Cerebellar nuclear complex (tissue), 1 donor: ENCODE results near the gene MAGI2.
"Not testable (repeated sequence)": the region's sequence is repeated elsewhere in the genome, so short reads cannot be mapped to it uniquely, and the experiment has no call there.

Experiments
- DNase-seq, 2 experiments: peaks; one replicate each; lab custom pipeline; 2025; lab: John Stamatoyannopoulos, UW

The MAGI2 gene

GRCh38 chr7:78296046-78296597 is 1157.3 kb downstream of the MAGI2 start:
- DNase-seq = no peak

GRCh38 chr7:78289471-78289870 is 1164.0 kb downstream of the MAGI2 start:
- not testable (repeated sequence) for DNase-seq

- DNase-seq = no peak
Measured at GRCh38 chr7:78284945-78285344, 1168.5 kb downstream of the MAGI2 start.

GRCh38 chr7:78280276-78280675 is 1173.2 kb downstream of the MAGI2 start:
- no peak for DNase-seq

- DNase-seq = no peak
Measured at GRCh38 chr7:78279457-78279856, 1174.0 kb downstream of the MAGI2 start.

- DNase-seq = no peak
Measured at GRCh38 chr7:78279032-78279431, 1174.4 kb downstream of the MAGI2 start.

GRCh38 chr7:78267141-78267540 is 1186.3 kb downstream of the MAGI2 start:
- DNase-seq = no peak

- no peak for DNase-seq
Measured at GRCh38 chr7:78265486-78265885, 1188.0 kb downstream of the MAGI2 start.

- no peak for DNase-seq
Measured at GRCh38 chr7:78265071-78265470, 1188.4 kb downstream of the MAGI2 start.

- DNase-seq = no peak
Measured at GRCh38 chr7:78264105-78264504, 1189.4 kb downstream of the MAGI2 start.

GRCh38 chr7:78261739-78262138 is 1191.7 kb downstream of the MAGI2 start:
- no peak for DNase-seq

GRCh38 chr7:78261302-78261701 is 1192.2 kb downstream of the MAGI2 start:
- DNase-seq = no peak

- DNase-seq = no peak
Measured at GRCh38 chr7:78260826-78261225, 1192.6 kb downstream of the MAGI2 start.

GRCh38 chr7:78254726-78255055 is 1198.8 kb downstream of the MAGI2 start:
- no peak for DNase-seq

- DNase-seq = no peak
Measured at GRCh38 chr7:78253850-78254725, 1199.4 kb downstream of the MAGI2 start.

GRCh38 chr7:78248867-78249266 is 1204.6 kb downstream of the MAGI2 start:
- no peak for DNase-seq

GRCh38 chr7:78247910-78248689 is 1205.4 kb downstream of the MAGI2 start:
- DNase-seq = no peak

- DNase-seq = not testable (repeated sequence)
Measured at GRCh38 chr7:78240179-78240578, 1213.3 kb downstream of the MAGI2 start.

GRCh38 chr7:78234634-78235033 is 1218.8 kb downstream of the MAGI2 start:
- DNase-seq = no peak

- no peak for DNase-seq
Measured at GRCh38 chr7:78232806-78233205, 1220.7 kb downstream of the MAGI2 start.

- no peak for DNase-seq
Measured at GRCh38 chr7:78226059-78226719, 1227.3 kb downstream of the MAGI2 start.

GRCh38 chr7:78225534-78225933 is 1227.9 kb downstream of the MAGI2 start:
- no peak for DNase-seq
